PC-9 (cell line): Measurements from ENCODE around the gene DENND1A. TPM values are rescaled to one million over a fixed set of nuclear protein-coding genes. Genes with fewer than 3 reads are reported as not detected.

Source experiments
- BruUV-seq: library from RNA; stranded (reverse); fragments of 400-500 nt; replicated peaks from 2 replicates; lab custom pipeline; 2021; lab: Mats Ljungman, UMichigan
- CTCF ChIA-PET: fragments of 300-600 bp; sonication (Branson Sonifier 250); formaldehyde crosslinking; loops from one replicate; lab custom pipeline; 2022; ENCODE audit warnings: antibody characterized with exemption; lab: Charles Lee
- POLR2A ChIA-PET: fragments of 300-600 bp; sonication (Branson Sonifier 250); formaldehyde crosslinking; loops from one replicate; lab custom pipeline; 2022; ENCODE audit warnings: antibody characterized with exemption; ENCODE audit not compliant: unreplicated experiment; lab: Charles Lee
- DNase-seq, 2 experiments: peaks; one replicate each; pipeline versions ENCODE4 v3.0.0 to v3.0.0-alpha.2; 2015 to 2022; ENCODE audit warnings: mixed read lengths in 1 of 2
- H2AFZ ChIP-seq: fragments of 200-600 bp; sonication (generic); 2 replicates; pipeline ENCODE4 v1.8.1; 2017; ENCODE audit warnings: antibody characterized with exemption
- H3F3A ChIP-seq: fragments of 200-600 bp; sonication (generic); 2 replicates; pipeline ENCODE4 v1.8.1; 2017; ENCODE audit warnings: antibody characterized with exemption, mild to moderate bottlenecking, low read depth; ENCODE audit not compliant: insufficient read depth
- H3K27ac ChIP-seq: fragments of 200-600 bp; sonication (generic); 2 replicates; pipeline ENCODE4 v1.6.1; 2016; ENCODE audit warnings: mixed run types
- H3K27me3 ChIP-seq: fragments of 200-600 bp; sonication (generic); 2 replicates; pipeline ENCODE4 v1.6.1; 2016; ENCODE audit warnings: low read depth, mixed run types; ENCODE audit not compliant: insufficient read depth
- H3K36me3 ChIP-seq: fragments of 200-600 bp; sonication (generic); 2 replicates; pipeline ENCODE4 v1.6.1; 2016; ENCODE audit warnings: low read depth, mixed run types
- H3K4me1 ChIP-seq: fragments of 200-600 bp; sonication (generic); replicated peaks from 2 replicates; pipeline ENCODE4 v1.6.1; 2016; ENCODE audit warnings: mixed run types; ENCODE audit not compliant: insufficient read depth
- H3K4me2 ChIP-seq: fragments of 200-600 bp; sonication (generic); 2 replicates; pipeline ENCODE4 v1.6.1; 2017; ENCODE audit warnings: mixed run types
- H3K4me3 ChIP-seq: fragments of 200-600 bp; sonication (generic); 2 replicates; pipeline ENCODE4 v1.6.1; 2016; ENCODE audit warnings: mixed run types
- H3K79me2 ChIP-seq: fragments of 200-600 bp; sonication (generic); 2 replicates; pipeline ENCODE4 v1.6.1; 2017; ENCODE audit warnings: low read depth, mixed run types
- H3K9me2 ChIP-seq: fragments of 200-600 bp; sonication (generic); 2 replicates; pipeline ENCODE4 v1.8.1; 2017; ENCODE audit warnings: mild to moderate bottlenecking; ENCODE audit not compliant: insufficient read depth
- H3K9me3 ChIP-seq: fragments of 200-600 bp; sonication (generic); 2 replicates; pipeline ENCODE4 v1.8.1; 2016; ENCODE audit warnings: low read depth; ENCODE audit not compliant: insufficient read depth
- H4K20me1 ChIP-seq: fragments of 200-600 bp; sonication (generic); 2 replicates; pipeline ENCODE4 v1.8.1; 2017; ENCODE audit not compliant: insufficient read depth
- EZH2 ChIP-seq: fragments of 200-600 bp; sonication (generic); IDR thresholded peaks from 2 replicates; pipeline ENCODE4 v1.8.0; 2017; ENCODE audit warnings: antibody characterized with exemption, low read depth
- intact Hi-C: fragments of 100-400 bp; cut with micrococcal nuclease; formaldehyde crosslinking; loops from one replicate; pipeline ENCODE4 v1.10.0; 2022; ENCODE audit not compliant: unreplicated experiment
- total RNA-seq: library from RNA; stranded (reverse); gene quantifications from 2 replicates; pipeline ENCODE4 v1.2.3, GENCODE V29; 2021
- TF ChIP-seq, protein P1 (sequence below): fragments of 200-600 bp; sonication (generic); conservative IDR thresholded peaks from 2 replicates; pipeline ENCODE4 v1.6.1; 2017; ENCODE audit warnings: mixed run types, antibody characterized with exemption, mild to moderate bottlenecking, moderate library complexity

Gene DENND1A
- total RNA-seq, 1 experiment from 2014 or later, result 37.7 TPM

DNA sequence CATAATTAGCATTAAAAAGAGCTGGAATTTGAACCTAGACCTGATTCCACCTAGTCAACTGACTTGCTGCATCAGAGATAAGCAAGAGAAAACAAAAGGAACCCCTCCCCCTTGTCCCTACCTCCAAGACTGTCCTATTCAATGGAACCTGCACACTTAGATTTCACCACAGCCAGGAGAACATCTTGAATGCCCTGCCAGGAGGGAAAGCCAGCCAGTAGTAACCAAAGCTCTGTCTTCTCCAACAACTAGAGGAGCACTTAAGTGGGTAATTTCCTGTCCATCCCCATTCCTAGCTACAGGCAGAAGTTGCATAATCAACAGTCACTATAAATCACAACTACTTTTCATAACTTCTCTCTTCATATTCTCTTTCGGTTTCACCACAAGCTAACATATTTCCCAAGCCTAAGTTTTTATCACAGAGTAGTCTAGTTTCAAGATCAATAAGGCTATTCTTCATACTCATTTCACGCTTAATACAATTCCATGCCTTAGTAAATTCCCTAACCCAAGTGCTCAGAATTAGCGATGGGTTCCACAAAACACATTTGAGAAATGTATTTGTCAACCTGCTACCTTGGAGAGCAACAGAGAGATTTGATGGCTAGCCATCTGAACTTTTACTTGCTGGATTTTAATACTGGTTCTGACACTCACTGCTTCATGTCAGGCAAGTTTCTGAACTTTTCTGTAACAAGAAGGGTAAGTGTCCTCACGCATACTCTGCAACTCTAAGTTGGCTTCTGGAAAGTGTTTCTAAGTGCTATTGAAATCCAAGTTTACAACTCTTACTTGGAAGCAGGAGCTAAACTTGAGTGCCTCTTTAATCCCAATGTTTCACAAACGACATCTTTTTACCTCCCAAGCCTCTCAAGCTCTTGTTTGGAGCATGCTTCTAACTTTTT, 2.0 kb downstream of the DENND1A start:
- H3K27me3 ChIP-seq, result no peaks in the 10 kb centered on the region
- H3K9me2 ChIP-seq, result no peaks in the 10 kb centered on the region
- peaks cover 53% of the 10 kb centered on the region for H3K4me1 ChIP-seq
- H3F3A ChIP-seq, result peaks cover 39% of the 10 kb centered on the region
- ChIA-PET CTCF (no interaction called here), POLR2A (no interaction called here)
- DNase-seq, result peak; percentile 12 to 87
- peaks cover 64% of the 10 kb centered on the region for H3K79me2 ChIP-seq
- BruUV-seq, result no TSS peak
- H3K36me3 ChIP-seq, result no peaks in the 10 kb centered on the region
- no peaks in the 10 kb centered on the region for H3K9me3 ChIP-seq
- peak overlapping the region; percentile 85 for H3K4me3 ChIP-seq
- peak overlapping the region; percentile 97 for H3K4me2 ChIP-seq
- intact Hi-C loops, result loop anchor here (5.0 kb wide), 2 partner anchors 241 to 464 kb away; no protein-coding TSS in a partner anchor
- H4K20me1 ChIP-seq, result no peaks in the 10 kb centered on the region
- no peak for TF ChIP-seq EZH2
- TF ChIP-seq, protein P1, sequence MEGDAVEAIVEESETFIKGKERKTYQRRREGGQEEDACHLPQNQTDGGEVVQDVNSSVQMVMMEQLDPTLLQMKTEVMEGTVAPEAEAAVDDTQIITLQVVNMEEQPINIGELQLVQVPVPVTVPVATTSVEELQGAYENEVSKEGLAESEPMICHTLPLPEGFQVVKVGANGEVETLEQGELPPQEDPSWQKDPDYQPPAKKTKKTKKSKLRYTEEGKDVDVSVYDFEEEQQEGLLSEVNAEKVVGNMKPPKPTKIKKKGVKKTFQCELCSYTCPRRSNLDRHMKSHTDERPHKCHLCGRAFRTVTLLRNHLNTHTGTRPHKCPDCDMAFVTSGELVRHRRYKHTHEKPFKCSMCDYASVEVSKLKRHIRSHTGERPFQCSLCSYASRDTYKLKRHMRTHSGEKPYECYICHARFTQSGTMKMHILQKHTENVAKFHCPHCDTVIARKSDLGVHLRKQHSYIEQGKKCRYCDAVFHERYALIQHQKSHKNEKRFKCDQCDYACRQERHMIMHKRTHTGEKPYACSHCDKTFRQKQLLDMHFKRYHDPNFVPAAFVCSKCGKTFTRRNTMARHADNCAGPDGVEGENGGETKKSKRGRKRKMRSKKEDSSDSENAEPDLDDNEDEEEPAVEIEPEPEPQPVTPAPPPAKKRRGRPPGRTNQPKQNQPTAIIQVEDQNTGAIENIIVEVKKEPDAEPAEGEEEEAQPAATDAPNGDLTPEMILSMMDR, result no peak
- H2AFZ ChIP-seq, result no peak overlapping the region
- H3K27ac ChIP-seq, result peak overlapping the region; percentile 75

DNA sequence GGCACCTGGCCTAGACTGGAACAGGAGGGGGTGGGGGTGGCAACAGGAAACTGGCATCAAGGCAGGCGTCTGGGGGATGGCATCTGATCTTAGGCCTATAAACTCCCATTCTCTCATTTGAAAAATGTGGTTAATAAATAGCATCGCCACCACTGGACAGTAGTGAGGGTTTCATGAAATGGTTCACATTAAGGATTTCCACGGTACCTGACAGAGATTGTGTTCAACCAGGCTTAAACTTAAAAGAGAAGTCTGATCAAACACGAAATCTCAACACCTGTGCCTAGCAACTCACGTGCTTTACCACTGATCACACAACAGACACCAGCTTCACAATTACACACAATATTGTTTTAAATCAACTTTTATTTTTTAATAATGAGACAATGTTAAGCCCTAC, 3.0 kb downstream of the DENND1A start:
- no peaks in the 10 kb centered on the region for H3K27me3 ChIP-seq
- TF ChIP-seq, protein P1, result no peak
- no peak for TF ChIP-seq EZH2
- no peaks in the 10 kb centered on the region for H4K20me1 ChIP-seq
- ChIA-PET POLR2A (no interaction called here), CTCF (no interaction called here)
- no peaks in the 10 kb centered on the region for H3K9me2 ChIP-seq
- no peak for DNase-seq
- H2AFZ ChIP-seq, result no peak overlapping the region
- H3K4me3 ChIP-seq, result no peak overlapping the region; the same call in 1 of the 2 replicates
- H3K4me1 ChIP-seq, result peaks cover 52% of the 10 kb centered on the region
- no TSS peak for BruUV-seq
- H3K36me3 ChIP-seq, result no peaks in the 10 kb centered on the region
- peaks cover 39% of the 10 kb centered on the region for H3F3A ChIP-seq
- intact Hi-C loops, result loop anchor here (5.0 kb wide), 2 partner anchors 240 to 465 kb away; no protein-coding TSS in a partner anchor
- peaks cover 71% of the 10 kb centered on the region for H3K79me2 ChIP-seq
- H3K27ac ChIP-seq, result peak overlapping the region; percentile 75
- no peaks in the 10 kb centered on the region for H3K9me3 ChIP-seq
- H3K4me2 ChIP-seq, result peak overlapping the region; percentile 97

DNA sequence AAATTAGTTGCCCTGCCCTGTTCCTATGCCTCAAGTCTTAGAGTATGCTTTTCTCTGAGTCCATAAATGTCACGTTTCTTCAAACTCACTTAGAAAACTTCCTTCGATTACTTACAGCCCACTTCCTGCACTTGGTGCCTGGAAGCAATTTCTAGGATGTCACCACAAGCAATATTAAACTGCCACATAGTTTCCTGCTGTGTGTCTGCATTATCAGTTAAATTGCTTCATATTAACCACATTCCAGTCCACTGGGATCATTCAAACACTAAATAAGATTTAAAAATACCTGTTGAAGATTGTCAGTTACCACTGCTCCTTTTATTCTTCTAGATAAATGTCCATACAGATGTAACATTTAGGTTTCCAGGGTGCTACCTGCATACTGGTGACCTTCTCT, 4.1 kb downstream of the DENND1A start:
- Histone ChIP-seq H3K36me3 (no peaks in the 10 kb centered on the region), H3K9me3 (no peaks in the 10 kb centered on the region), H3K4me1 (peaks cover 52% of the 10 kb centered on the region), H3K27ac (peak overlapping the region; percentile 59), H3K79me2 (peaks cover 83% of the 10 kb centered on the region), H3F3A (peaks cover 39% of the 10 kb centered on the region), H2AFZ (no peak overlapping the region), H3K4me2 (peak overlapping the region; percentile 55), H3K27me3 (no peaks in the 10 kb centered on the region), H3K4me3 (no peak overlapping the region), H4K20me1 (no peaks in the 10 kb centered on the region), H3K9me2 (no peaks in the 10 kb centered on the region)
- ChIA-PET POLR2A (no interaction called here), CTCF (no interaction called here)
- BruUV-seq, result no TSS peak
- peak in 1 of 2 experiments; percentile 91 for DNase-seq
- TF ChIP-seq EZH2, result no peak
- TF ChIP-seq, protein P1, result no peak
- intact Hi-C loops, result loop anchor here (5.0 kb wide), 2 partner anchors 239 to 466 kb away; no protein-coding TSS in a partner anchor
